Uterus (tissue), 4 donors: ENCODE results near the gene TUBA8. TPM values are rescaled to one million over a fixed set of nuclear protein-coding genes. Genes with fewer than 3 reads are reported as not detected.

Source experiments
- DNase-seq, 2 donors: peaks; one replicate each; pipeline ENCODE4 v3.0.0-alpha.2; 2019 to 2020
- H3K27ac ChIP-seq, 2 donors: fragments of 200-600 bp; sonication (generic); 1 replicate in 1 of 2; 2 replicates in 1 of 2; pipeline ENCODE4 v1.5.1; 2016 to 2018
- H3K27me3 ChIP-seq, 2 donors: fragments of 200-600 bp; sonication (generic); one replicate each; pipeline ENCODE4 v1.5.1; 2018 to 2019; ENCODE audit warnings: control low read depth in 1 of 2
- H3K36me3 ChIP-seq, 2 donors: fragments of 200-600 bp; sonication (generic); one replicate each; pipeline ENCODE4 v1.5.1; 2019; ENCODE audit warnings: control low read depth in 1 of 2
- H3K4me1 ChIP-seq, 2 donors: fragments of 200-600 bp; sonication (generic); one replicate each; pipeline ENCODE4 v1.5.1; 2018 to 2019; ENCODE audit warnings: control low read depth in 1 of 2
- H3K4me3 ChIP-seq, 2 donors: fragments of 200-600 bp; sonication (generic); 1 replicate in 1 of 2; 2 replicates in 1 of 2; pipeline ENCODE4 v1.5.1; 2018 to 2019; ENCODE audit warnings: mild to moderate bottlenecking in 1 of 2
- H3K9me3 ChIP-seq, 2 donors: fragments of 200-600 bp; sonication (generic); one replicate each; pipeline ENCODE4 v1.5.1; 2019; ENCODE audit warnings: control low read depth in 1 of 2
- CTCF ChIP-seq, 4 experiments: fragments of 200-600 bp in 2 of 4; fragments of 450-650 bp in 2 of 4; sonication (generic) in 2 of 4; IDR thresholded peaks; one replicate each; pipeline ENCODE4 v1.5.1; 2016 to 2019; ENCODE audit warnings: antibody characterized with exemption in 4 of 4, mild to moderate bottlenecking in 2 of 4, moderate library complexity in 1 of 4
- POLR2A ChIP-seq, 2 donors: fragments of 450-650 bp; IDR thresholded peaks; one replicate each; pipeline ENCODE4 v1.6.1; 2016; ENCODE audit warnings: antibody characterized with exemption in 2 of 2, mild to moderate bottlenecking in 1 of 2, moderate library complexity in 1 of 2
- intact Hi-C: fragments of 100-400 bp; cut with DNase I; formaldehyde crosslinking; loops from one replicate; pipeline ENCODE4 v1.15.1; 2023; ENCODE audit warnings: low total_unique reads
- total RNA-seq, 4 donors: library from RNA; depleted of rRNA in 3 of 4; stranded (reverse); fragments of >200 nt in 3 of 4; gene quantifications; one replicate each; pipeline versions ENCODE4 v1.1.0 to v1.2.4, GENCODE V29; 2014 to 2023
- donor health status: DM: yes; HTN: yes; CAD: no.

TUBA8 gene
- total RNA-seq, 4 donors from 2014 or later, result 0.90 to 14.6 (median 2.2) TPM; not detected in 1

- H3K36me3 ChIP-seq, result no peaks in the 10 kb centered on the region
- no peak overlapping the region for H3K4me3 ChIP-seq
- no peak overlapping the region for H3K27ac ChIP-seq
- intact Hi-C loops, result no loop called here
- no peak for DNase-seq
- TF ChIP-seq POLR2A (IDR thresholded peaks at IDR 0.05) (no peak), CTCF (IDR thresholded peaks at IDR 0.05) (no peak)
- peaks cover 0 to 8% of the 10 kb centered on the region in 2 donors for H3K4me1 ChIP-seq
- no peaks in the 10 kb centered on the region for H3K27me3 ChIP-seq
- no peaks in the 10 kb centered on the region for H3K9me3 ChIP-seq
Observed at GRCh38 chr22:18088825-18089568, 21.6 kb upstream of the TUBA8 start.

- H3K27ac ChIP-seq, result no peak overlapping the region
- no peak for DNase-seq
- no peaks in the 10 kb centered on the region for H3K36me3 ChIP-seq
- peaks cover 0 to 8% of the 10 kb centered on the region in 2 donors for H3K4me1 ChIP-seq
- H3K27me3 ChIP-seq, result no peaks in the 10 kb centered on the region
- H3K9me3 ChIP-seq, result no peaks in the 10 kb centered on the region
- TF ChIP-seq POLR2A (IDR thresholded peaks at IDR 0.05) (no peak), CTCF (IDR thresholded peaks at IDR 0.05) (no peak)
- no peak overlapping the region for H3K4me3 ChIP-seq
- intact Hi-C loops, result no loop called here
Observed at GRCh38 chr22:18090286-18090685, 20.3 kb upstream of the TUBA8 start.

GRCh38 chr22:18091478-18091877 is 19.1 kb upstream of the TUBA8 start:
- Histone ChIP-seq H3K27ac (peak overlapping the region; percentile 91 to 95), H3K4me1 (peaks cover 0 to 8% of the 10 kb centered on the region in 2 donors), H3K9me3 (no peaks in the 10 kb centered on the region), H3K36me3 (no peaks in the 10 kb centered on the region), H3K4me3 (peak overlapping the region; percentile 29 to 34), H3K27me3 (no peaks in the 10 kb centered on the region)
- intact Hi-C loops, result no loop called here
- TF ChIP-seq POLR2A (IDR thresholded peaks at IDR 0.05) (no peak), CTCF (IDR thresholded peaks at IDR 0.05) (no peak)
- peak in 1 of 2 donors; percentile 27 for DNase-seq

- TF ChIP-seq CTCF (IDR thresholded peaks at IDR 0.05), result peak in 1 of 4 experiments; percentile 26
- TF ChIP-seq POLR2A (IDR thresholded peaks at IDR 0.05), result no peak
- peak overlapping the region; percentile 29 to 34 for H3K4me3 ChIP-seq
- peaks cover 0 to 8% of the 10 kb centered on the region in 2 donors for H3K4me1 ChIP-seq
- H3K36me3 ChIP-seq, result no peaks in the 10 kb centered on the region
- intact Hi-C loops, result no loop called here
- no peaks in the 10 kb centered on the region for H3K9me3 ChIP-seq
- peak; percentile 77 to 79 for DNase-seq
- H3K27me3 ChIP-seq, result no peaks in the 10 kb centered on the region
- H3K27ac ChIP-seq, result peak overlapping the region; percentile 91 to 95
Observed at GRCh38 chr22:18091916-18092526, 18.6 kb upstream of the TUBA8 start.

- H3K27ac ChIP-seq, result peak overlapping the region in 1 of 2 donors; percentile 4
- DNase-seq, result no peak
- H3K9me3 ChIP-seq, result no peaks in the 10 kb centered on the region
- no peaks in the 10 kb centered on the region for H3K36me3 ChIP-seq
- intact Hi-C loops, result no loop called here
- H3K27me3 ChIP-seq, result no peaks in the 10 kb centered on the region
- H3K4me1 ChIP-seq, result peaks cover 0 to 8% of the 10 kb centered on the region in 2 donors
- TF ChIP-seq CTCF (IDR thresholded peaks at IDR 0.05) (no peak), POLR2A (IDR thresholded peaks at IDR 0.05) (no peak)
- H3K4me3 ChIP-seq, result no peak overlapping the region
Observed at GRCh38 chr22:18093661-18094060, 16.9 kb upstream of the TUBA8 start.
